GM21825 (cell line): ENCODE data around the gene SLC30A7.
"Not testable (repeated sequence)": the region's sequence is repeated elsewhere in the genome, so short reads cannot be mapped to it uniquely, and the experiment has no call there.

ENCODE experiments used
- ATAC-seq: cut with Tn5 transposase; IDR thresholded peaks from one replicate; pipeline ENCODE4 v1.9.1; 2021; ENCODE audit warnings: mild to moderate bottlenecking, moderate library complexity; ENCODE audit not compliant: unreplicated experiment

SLC30A7 gene, protein sequence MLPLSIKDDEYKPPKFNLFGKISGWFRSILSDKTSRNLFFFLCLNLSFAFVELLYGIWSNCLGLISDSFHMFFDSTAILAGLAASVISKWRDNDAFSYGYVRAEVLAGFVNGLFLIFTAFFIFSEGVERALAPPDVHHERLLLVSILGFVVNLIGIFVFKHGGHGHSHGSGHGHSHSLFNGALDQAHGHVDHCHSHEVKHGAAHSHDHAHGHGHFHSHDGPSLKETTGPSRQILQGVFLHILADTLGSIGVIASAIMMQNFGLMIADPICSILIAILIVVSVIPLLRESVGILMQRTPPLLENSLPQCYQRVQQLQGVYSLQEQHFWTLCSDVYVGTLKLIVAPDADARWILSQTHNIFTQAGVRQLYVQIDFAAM

DNA sequence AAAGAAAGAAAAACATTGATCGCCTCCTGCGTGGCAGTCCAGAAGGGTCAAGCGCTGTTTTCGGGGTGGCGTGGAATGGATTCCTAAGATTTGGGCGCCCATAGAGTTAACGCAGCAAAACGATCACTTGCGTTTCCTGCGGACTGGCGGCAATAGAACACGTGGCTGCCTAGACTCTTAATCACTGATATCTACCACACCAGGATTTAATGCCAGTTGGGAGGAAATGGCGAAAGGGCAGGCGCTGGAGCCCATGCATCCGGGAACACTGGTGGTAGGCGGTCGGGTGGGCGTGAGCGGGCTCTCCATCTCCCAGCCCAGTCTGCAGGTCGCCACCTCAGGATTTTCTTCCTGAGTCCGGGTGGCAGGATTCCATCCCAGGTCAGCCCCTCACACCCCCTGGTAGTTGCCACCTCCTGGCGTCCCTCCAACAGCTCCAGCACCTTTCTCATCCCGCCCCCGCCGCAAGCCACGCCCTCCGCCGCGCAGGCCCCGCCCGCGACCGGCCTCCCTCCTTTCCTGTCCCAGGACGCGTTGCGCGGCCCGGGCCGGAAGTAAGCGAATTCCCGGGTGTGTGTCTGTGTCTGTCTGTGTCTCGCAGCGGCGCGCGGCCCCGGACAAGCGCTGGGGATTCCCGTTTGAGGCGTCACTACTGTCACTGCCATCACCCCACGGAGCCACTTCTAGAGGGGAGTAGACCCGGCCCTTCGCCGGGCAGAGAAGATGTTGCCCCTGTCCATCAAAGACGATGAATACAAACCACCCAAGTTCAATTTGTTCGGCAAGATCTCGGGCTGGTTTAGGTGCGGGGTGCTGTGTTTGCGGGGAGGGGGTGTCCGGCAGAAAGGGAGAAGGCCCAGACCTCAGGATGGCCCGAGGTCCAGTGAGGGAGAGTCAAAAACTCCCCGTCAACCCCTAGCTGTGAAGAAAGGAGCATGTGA lies at the start of gene SLC30A7:
SLC30A7 (plus strand) TSS at position 551 of the 941 bp plus-strand sequence; CDS start at position 724, 173 bp downstream.
- peak; percentile 80 for ATAC-seq

DNA sequence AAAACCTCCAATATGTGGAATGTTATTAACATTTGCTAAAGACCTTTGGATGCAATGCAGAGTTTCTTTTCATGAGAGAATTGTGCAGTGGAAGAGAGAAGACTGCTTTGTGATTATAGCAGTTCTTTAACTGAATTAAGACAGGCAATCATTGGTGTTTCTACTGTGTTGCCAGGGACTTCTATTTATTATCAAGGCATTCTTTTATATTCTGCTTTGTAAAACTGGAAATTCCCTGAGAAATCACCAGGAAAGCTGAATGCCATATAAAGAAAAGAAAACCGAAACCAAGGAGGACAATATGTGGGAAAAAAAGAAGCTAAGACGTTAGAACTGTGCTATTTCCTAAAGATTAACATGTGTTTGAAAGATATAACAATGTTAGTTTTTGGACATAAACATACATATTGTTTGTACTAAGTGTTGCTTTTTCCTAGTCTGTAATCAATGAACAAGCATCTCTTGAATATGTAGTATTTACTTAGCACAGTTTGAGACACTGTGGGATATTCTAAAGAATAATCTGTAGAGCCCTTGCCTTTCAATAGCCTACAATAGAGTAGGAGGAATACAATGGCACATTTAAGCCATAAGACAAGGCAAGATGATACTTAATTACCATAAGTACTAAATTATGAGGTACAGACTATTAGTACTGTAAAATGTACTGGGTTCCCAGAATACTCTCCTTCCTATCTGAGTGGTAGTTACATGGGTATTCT lies 48.4 kb upstream of the SLC30A7 start:
- no peak for ATAC-seq

DNA sequence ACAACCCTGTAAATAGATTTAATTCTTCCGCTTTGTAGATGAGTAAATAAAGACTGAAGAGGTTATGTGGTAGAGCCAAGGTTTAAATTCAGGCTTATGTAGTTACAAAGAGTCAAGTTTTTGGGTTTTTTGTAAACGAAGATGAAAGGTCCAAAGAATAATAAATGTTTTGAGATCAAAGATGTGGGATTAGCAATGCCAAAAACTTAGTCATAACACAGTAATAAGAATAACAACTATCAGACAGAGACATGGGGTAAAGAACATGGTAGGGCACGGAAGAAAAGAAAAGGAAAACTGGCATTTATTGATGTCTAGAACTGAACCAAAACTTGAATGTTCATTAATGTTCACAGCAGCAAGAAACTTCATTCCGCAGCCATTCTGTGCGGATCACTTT lies 44.2 kb upstream of the SLC30A7 start:
- ATAC-seq, result no peak

DNA sequence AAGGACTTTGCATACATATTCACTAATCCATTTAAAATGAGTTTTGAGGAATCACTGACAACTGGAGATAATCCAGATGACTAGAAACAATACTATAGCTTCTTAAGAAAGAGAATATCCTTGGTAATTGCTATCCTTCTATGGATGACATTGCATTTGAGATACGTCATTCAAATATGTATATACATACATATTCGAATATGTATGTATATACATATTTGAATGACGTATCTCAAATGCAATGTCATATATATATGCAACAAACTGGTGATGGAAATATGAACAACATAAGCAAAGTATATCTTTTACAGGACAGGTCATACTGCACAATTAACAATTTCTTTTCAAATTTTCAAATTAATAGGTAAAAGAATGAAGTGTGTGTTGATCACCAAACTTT lies 42.9 kb upstream of the SLC30A7 start:
- ATAC-seq, result no peak

DNA sequence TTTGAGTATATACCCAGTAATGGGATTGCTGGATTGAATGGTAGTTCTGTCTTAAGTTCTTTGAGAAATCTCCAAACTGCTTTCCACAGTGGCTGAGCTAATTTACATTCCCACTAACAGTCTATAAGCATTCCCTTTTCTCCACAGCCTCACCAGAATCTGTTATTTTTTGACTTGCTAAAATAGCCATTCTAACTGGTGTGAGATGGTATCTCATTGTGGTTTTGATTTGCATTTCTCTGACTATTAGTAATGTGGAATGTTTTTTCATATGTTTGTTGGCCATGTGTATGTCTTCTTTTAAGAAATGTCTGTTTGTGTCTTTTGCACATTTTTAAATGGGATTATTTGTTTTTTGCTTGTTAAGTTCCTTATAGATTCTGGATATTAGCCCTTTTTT lies 40.8 kb upstream of the SLC30A7 start:
- ATAC-seq, result not testable (repeated sequence)

DNA sequence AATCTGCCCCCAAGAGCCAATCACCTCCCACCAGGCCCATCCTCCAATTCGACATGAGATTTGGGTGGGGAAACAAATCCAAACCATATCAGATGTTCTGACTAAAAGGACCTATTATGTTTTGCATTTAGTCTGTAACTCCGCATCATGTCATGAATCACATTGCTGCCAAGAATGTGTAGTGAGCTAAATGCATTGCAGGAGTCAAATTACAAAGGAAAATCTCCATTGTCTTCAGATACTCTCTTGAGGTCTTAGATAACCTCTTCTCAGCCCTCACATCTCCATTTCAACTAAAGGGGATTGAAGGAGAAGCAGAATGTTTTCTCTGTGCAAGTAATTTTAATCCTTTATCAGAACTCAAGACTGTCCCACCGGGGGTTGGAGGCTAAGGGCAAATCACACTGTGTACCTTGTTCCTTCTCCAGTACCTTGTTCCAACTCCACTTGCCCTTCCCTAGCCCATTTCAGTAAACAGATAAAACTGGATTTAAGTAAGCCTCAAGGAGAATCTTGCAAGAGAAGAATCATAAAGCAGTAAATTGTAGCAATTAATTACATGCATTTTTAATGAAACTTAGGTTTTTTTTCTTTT lies 35.4 kb upstream of the SLC30A7 start:
- no peak for ATAC-seq

DNA sequence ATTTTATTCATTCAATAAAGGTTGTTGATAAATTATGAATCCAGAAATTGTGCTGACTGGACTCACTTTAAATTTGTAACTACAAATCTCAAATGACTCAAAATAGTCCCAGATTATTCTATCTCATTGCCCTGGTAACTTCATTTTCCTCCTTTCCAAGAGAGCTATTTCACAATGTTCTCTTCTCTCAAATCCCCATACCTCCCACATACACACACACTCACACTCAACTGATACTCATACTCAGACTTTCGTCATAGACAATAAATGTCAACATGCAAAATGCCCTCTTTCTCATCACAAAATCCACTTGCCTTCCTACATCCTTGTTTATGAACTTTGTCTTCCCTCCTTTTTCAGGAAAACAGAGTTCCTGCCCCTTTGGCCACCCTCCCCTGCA lies 34.5 kb upstream of the SLC30A7 start:
- no peak for ATAC-seq

DNA sequence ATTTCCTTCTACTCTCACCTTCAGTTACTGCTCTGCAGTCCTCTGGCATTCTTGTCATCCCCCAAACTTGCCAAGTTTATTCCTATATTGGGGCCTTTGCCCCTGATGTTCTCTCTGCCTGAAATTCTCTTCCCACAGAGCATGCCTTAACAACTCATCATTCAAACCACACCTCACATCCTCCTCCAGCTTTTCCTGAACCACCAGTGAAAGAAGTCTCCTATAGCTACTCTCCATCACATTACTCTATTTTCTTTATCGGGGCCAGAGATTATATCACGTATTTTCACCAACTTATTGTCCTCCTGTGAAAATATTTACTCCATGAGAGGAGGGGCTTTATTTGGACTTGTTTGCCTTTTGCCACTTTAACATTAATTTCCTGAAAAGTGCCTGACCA lies 33.3 kb upstream of the SLC30A7 start:
- ATAC-seq, result no peak

DNA sequence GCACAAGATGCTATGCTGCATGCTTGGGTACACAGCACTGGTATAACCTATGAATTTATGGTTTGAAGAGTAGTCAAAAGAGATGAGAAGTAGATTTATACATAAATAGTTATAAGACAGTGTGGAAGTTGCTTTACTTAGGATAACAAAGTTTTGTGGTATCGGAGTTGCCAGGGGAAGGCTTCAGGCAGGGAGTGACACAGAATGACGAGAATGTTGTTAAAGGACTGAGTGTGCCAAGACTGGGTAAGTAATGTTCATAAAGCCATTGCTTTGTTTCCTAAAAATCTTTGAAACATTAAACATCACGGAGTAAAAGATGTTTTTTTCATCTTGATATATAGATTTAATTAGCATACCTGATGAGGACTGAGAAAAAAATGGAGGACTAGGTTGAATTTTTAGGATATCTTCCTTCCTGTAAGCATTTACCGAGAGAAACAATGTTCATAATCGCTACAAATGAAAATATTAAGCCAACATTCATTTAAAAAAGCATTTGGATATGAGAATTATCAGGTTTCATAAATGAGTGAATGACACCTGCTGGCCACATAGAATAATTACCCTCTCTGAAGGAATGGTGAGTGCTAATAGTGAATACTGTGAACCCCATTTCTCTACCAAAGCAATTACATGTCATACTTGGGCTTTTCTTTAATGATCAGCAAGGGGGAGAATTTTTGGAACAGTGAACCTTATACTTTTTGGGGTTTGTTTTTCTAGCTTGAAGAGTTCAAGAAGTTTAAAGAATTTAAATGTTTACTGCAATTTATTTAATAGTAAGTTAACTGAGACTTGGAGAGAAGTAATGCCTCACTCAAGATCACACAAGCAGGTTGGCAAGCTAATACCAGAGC lies 29.6 kb upstream of the SLC30A7 start:
- peak; percentile 61 for ATAC-seq

DNA sequence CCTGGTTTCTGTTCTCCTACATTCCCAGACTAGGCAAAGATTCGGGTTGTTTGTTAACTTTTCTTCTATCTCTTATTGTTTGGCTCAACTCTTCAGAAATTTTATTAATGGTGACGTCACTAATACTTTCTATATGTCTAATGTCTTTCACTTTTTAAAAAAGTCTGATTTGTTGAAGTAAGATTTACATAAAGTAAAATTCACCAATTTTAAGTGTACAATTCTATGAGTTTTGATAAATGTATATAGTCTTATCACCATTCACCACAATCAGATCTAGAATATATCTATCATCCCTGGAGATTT lies 29.0 kb upstream of the SLC30A7 start:
- no peak for ATAC-seq

DNA sequence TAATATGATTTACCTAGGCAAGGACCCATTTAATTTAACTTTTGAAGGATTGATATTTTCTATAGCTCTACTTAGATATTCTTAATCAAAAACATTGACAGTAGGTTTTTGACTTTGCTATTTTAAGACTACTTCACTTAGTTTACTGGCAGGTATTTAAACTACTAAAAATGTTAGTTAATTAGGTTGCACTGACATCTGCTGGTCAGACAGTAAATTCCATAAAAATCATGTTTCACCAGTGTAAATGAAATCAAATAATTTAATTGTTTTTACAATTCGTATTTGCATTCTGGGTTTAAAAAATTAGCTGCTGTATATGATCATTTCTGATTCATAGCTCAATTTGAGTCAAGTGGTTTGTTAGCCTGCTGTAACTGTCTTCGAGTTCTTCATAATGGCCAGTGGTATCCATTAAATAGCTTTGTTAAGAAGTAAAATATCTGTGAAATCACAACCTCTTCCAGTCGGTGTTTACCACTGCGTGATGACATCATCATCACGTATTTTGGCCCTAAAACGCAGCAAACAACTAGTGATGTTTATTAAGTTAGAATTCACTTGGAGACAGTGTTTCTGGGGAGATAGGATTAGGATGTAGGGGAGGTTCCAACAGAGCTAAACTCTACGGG lies 27.4 kb upstream of the SLC30A7 start:
- ATAC-seq, result no peak

DNA sequence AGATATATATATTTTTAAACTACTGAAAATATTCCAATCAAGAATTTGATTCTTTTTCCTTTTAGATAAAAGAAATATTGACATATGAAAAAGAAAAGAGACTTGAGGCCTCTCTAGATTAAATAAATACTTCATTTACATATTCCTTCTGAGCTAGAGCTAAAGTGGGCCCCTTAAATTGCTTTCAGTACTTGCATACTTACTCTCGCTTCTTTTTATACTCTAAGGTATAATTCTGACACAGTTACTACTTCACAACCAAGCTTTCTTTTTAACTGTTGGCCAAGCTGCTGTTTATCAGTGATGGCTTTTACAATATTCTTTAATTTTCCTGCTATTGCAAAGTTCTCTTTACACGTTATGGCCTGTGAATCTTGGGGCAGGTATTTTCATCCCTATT lies 25.9 kb upstream of the SLC30A7 start:
- no peak for ATAC-seq

DNA sequence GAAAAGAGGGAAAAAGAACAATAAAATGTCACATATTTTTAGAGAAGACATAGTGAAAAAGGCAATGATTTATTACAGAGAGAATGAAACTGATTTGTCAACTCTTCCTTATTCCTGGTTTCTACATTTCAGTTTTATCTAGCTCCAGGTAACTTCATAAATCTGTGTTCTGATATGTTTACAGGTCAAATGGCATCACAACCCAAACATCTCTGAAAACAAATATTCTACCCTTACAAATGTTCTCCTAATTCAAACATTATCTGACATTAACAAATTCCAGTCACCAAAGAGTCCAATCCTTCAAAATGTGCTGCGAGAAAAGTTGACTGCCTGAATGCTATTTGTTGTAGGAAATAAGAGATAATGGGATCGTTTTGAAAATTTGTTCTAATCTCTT lies 21.5 kb upstream of the SLC30A7 start:
- ATAC-seq, result no peak

DNA sequence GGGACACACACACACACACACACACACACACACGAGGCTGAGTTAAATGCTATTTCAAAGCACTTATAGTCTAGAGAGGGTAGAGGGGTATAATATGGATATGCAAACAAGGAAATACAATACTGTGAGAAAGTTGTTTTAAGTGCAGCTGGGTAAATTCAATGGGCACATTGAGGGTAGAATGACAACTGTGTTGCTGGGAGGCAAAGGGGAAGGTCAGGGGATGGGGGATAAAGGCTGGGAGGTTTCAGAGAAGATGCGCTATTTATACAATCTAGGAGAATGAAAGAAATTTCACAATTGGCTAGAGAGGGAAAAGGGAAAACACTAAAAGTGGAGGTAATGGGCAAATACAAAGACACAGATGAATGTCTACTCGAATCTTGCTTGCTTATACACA lies 20.7 kb upstream of the SLC30A7 start:
- no peak for ATAC-seq

DNA sequence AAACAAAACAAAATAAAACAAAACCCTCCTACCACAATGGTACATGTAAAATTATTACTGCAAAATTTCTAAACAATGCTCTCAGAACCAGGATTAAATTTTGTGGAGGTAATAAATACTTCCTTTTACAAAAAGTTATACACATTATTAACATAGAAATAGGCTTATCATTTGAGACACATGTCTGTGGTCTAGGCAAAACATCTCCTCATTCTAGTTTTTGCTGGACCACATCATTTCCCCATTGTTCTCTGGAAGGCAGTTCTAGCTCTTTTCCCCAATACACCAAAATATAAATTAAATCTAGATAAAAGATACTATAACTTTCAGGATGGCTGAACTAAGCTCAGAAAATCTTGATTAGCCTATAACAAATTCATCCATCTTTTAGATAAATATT lies 19.6 kb upstream of the SLC30A7 start:
- ATAC-seq, result no peak

DNA sequence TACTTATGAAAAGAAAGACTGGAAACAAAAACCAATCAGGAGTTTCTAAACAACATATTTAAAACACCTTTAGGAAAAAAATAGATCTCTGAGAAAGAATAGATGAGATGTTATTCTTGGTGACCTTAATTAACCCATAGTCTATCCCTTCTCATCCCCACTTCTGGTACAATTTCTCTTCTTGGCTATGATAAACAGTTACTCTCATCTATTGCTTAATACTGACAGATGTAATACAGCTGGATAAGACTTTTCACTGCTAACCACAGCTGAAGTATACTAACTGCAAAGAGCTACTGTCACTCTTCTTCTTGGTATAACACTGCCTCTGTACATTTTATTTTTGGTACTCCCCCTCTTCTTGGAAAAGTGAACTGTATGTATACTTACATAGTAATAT lies 16.5 kb upstream of the SLC30A7 start:
- ATAC-seq, result no peak

DNA sequence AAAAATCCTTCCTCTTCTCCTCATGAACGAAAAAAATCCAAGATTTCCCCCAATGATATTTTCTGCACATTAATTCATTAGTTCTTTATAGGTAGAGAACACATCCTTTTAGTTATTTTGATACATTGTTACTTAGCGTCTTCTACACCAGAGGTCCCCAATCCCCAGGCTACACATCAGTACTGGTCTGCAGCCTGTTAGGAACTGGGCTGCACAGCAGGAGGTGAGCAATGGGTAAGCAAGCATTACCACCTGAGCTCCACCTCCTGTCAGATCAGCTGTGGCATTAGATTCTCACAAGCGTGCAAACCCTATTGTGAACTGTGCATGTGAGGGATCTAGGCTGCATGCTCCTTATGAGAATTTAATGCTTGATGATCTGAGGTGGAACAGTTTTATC lies 14.2 kb upstream of the SLC30A7 start:
- no peak for ATAC-seq

DNA sequence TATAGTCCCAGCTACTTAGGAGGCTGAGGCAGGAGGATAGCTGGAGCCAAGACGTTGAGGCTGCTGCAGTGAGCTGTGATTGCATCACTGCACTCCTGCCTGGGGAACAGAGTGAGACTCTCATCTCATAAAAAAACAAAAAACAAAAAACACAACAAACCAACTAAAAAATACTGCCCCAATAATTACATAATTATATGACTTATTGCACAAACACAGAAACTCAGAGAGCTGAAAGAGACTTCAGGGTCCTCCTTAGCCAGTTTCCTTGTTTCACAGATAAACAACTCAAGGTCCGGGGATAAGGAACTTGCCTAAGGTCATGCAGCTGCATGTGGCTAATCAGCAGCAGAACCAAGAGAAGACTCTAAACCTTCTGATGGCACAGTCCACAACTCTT lies 13.2 kb upstream of the SLC30A7 start:
- no peak for ATAC-seq

DNA sequence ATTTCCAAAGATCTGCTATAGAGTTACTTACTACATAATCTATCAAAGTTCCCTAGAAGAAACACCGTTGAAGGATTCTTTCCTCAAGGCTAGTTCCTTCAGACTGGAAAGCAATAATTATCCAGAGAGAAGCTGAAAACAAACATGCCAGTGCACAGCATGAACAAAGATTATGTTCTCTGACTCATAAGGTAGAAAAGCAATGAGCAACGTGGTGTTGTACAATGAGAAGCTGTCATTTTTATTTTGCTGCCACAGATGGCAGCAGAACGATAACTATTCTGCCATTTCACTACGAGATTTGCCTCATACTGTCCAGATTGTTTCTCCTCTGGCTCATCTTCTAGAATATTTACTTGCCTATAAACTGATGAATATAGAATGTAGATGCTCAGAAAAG lies 11.9 kb upstream of the SLC30A7 start:
- ATAC-seq, result no peak

DNA sequence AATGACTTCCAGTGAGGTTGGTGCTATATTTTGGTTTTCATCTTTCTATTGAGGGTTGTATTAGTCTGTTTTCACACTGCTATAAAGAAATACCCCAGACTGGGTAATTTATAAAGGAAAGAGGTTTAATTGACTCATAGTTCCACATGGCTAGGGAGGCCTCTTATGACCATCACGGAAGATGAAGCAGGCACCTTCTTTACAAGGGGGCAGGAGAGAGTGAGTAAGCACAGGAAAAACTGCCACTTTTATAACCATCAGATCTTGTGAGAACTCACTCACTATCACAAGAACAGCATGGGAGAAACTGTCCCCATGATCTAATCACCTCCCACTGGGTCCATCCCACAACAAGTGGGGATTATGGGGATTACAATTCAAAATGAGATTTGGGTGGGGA lies 6.9 kb upstream of the SLC30A7 start:
- ATAC-seq, result not testable (repeated sequence)
